Small intestine (tissue), 7 donors: ENCODE data around the gene MBD3L2. TPM values are rescaled to one million over a fixed set of nuclear protein-coding genes. Genes with fewer than 3 reads are reported as not detected.
"Not testable (repeated sequence)": the region's sequence is repeated elsewhere in the genome, so short reads cannot be mapped to it uniquely, and the experiment has no call there.

Experiments used
- DNase-seq, 2 donors: peaks; one replicate each; pipeline versions ENCODE4 v3.0.0 to v3.0.0-alpha.2; 2013
- FAIRE-seq: peaks from 2 replicates; lab custom pipeline; 2012; peaks lifted over from hg19 to GRCh38; lab: Jason Lieb, UNC
- H3K27ac ChIP-seq, 3 donors: one replicate each; pipeline ENCODE4 v1.5.1; 2013; ENCODE audit warnings: low read length in 2 of 3, mild to moderate bottlenecking in 2 of 3, control low read depth in 1 of 3, inconsistent platforms in 1 of 3, low read depth in 1 of 3, moderate library complexity in 1 of 3
- H3K27me3 ChIP-seq, 3 donors: one replicate each; pipeline ENCODE4 v1.6.1; 2013; ENCODE audit warnings: low read length in 3 of 3, inconsistent platforms in 1 of 3; ENCODE audit not compliant: control insufficient read depth in 3 of 3, insufficient read depth in 3 of 3
- H3K36me3 ChIP-seq, 3 donors: one replicate each; pipeline ENCODE4 v1.6.1; 2013; ENCODE audit warnings: low read length in 3 of 3, inconsistent platforms in 1 of 3, low read depth in 1 of 3, mild to moderate bottlenecking in 1 of 3, moderate library complexity in 1 of 3; ENCODE audit not compliant: control insufficient read depth in 3 of 3, insufficient read depth in 2 of 3
- H3K4me1 ChIP-seq, 3 donors: one replicate each; pipeline ENCODE4 v1.6.1; 2013; ENCODE audit warnings: low read length in 2 of 3, inconsistent platforms in 1 of 3, low read depth in 1 of 3, mild to moderate bottlenecking in 1 of 3, moderate library complexity in 1 of 3; ENCODE audit not compliant: control insufficient read depth in 3 of 3, insufficient read depth in 2 of 3
- H3K4me3 ChIP-seq, 3 donors: one replicate each; pipeline ENCODE4 v1.5.1; 2013; ENCODE audit warnings: low read length in 3 of 3, control low read depth in 1 of 3, inconsistent platforms in 1 of 3, low read depth in 1 of 3, mild to moderate bottlenecking in 1 of 3, moderate library complexity in 1 of 3
- H3K9me3 ChIP-seq, 2 donors: one replicate each; pipeline ENCODE4 v1.6.1; 2013; ENCODE audit warnings: low read depth in 1 of 2, low read length in 1 of 2; ENCODE audit not compliant: control insufficient read depth in 2 of 2, insufficient read depth in 1 of 2
- WGBS, 3 donors: extraction: QIAGEN DNeasy Blood & Tissue Kit; methylation state at CpG; one replicate each; pipeline ENCODE4 v1.1.7; 2013; 5-methylcytosine and 5-hydroxymethylcytosine counted together
- polyA plus RNA-seq, 4 donors: library from polyadenylated mRNA; stranded (reverse) in 3 of 4; unstranded in 1 of 4; fragments of 200-250 nt in 3 of 4; fragments of 120-200 nt in 1 of 4; gene quantifications; one replicate each; pipeline versions ENCODE4 v1.2.1 to v1.2.3, GENCODE V29; 2013
- donor health status: healthy with polysubstance abuse.
- donor health status: control.
- donor health status: control.
- donor health status: Bipolar disorder and iron deficiency.
- donor health status: healthy.

Gene MBD3L2
- polyA plus RNA-seq, 4 donors, result not detected

GRCh38 chr19:7054635-7055368 is 5.7 kb downstream of the MBD3L2 start:
- not testable (repeated sequence) for H3K9me3 ChIP-seq, H3K4me1 ChIP-seq, H3K27me3 ChIP-seq, DNase-seq, H3K4me3 ChIP-seq, H3K36me3 ChIP-seq, H3K27ac ChIP-seq
- 95 to 97% (median 96%) methylated on average over 8 to 12 of the region's 14 CpGs for WGBS, 3 donors
- peak; percentile 26 for FAIRE-seq

GRCh38 chr19:7055679-7056078 is 6.6 kb downstream of the MBD3L2 start:
- not testable (repeated sequence) for H3K9me3 ChIP-seq, H3K27ac ChIP-seq, H3K36me3 ChIP-seq, H3K4me1 ChIP-seq, FAIRE-seq, H3K4me3 ChIP-seq, H3K27me3 ChIP-seq, DNase-seq
- WGBS, 3 donors, result 89 to 92% (median 90%) methylated on average over 12 of the region's 14 CpGs

- H3K27me3 ChIP-seq, H3K4me1 ChIP-seq, DNase-seq, H3K36me3 ChIP-seq, H3K9me3 ChIP-seq, FAIRE-seq, H3K4me3 ChIP-seq, H3K27ac ChIP-seq: not testable (repeated sequence)
- 84 to 95% (median 89%) methylated on average over 8 of the region's 16 CpGs for WGBS, 3 donors
Observed at GRCh38 chr19:7056371-7056770, 7.2 kb downstream of the MBD3L2 start.

GRCh38 chr19:7058576-7058975 is 9.5 kb downstream of the MBD3L2 start, which contains the start of gene MBD3L3:
Gene MBD3L3, minus strand, starts transcription at chr19:7058676. Its CDS starts 71 bp downstream, at chr19:7058605.
- H3K36me3 ChIP-seq, FAIRE-seq, H3K4me3 ChIP-seq, H3K27me3 ChIP-seq, H3K9me3 ChIP-seq, H3K27ac ChIP-seq, H3K4me1 ChIP-seq, DNase-seq: not testable (repeated sequence)
- WGBS, 3 donors, result no CpG with 5 or more reads among the region's 8 CpGs

GRCh38 chr19:7059977-7060376 is 10.9 kb downstream of the MBD3L2 start:
- not testable (repeated sequence) for H3K4me1 ChIP-seq, DNase-seq, H3K27ac ChIP-seq, H3K36me3 ChIP-seq, H3K27me3 ChIP-seq, H3K4me3 ChIP-seq, FAIRE-seq, H3K9me3 ChIP-seq
- WGBS, 3 donors, result 58 to 71% (median 63%) methylated on average over 1 of the region's 2 CpGs

GRCh38 chr19:7063339-7063738 is 14.2 kb downstream of the MBD3L2 start:
- Histone ChIP-seq H3K36me3 (no peaks in the 10 kb centered on the region), H3K4me1 (no peaks in the 10 kb centered on the region), H3K27me3 (no peaks in the 10 kb centered on the region), H3K9me3 (peaks cover 0 to 6% of the 10 kb centered on the region in 2 donors), H3K4me3 (no peak overlapping the region), H3K27ac (no peak overlapping the region)
- DNase-seq, result peak in 1 of 2 donors; percentile 2
- WGBS, 3 donors, result 77 to 82% (median 81%) methylated on average over 4 of the region's 4 CpGs
- no peak for FAIRE-seq

GRCh38 chr19:7063764-7064418 is 14.8 kb downstream of the MBD3L2 start:
- H3K27me3 ChIP-seq, result no peaks in the 10 kb centered on the region
- WGBS, 3 donors, result 91 to 92% (median 91%) methylated on average over 9 of the region's 9 CpGs
- no peak overlapping the region for H3K27ac ChIP-seq
- H3K4me1 ChIP-seq, result no peaks in the 10 kb centered on the region
- DNase-seq, result peak in 1 of 2 donors; percentile 1
- H3K9me3 ChIP-seq, result peaks cover 0 to 6% of the 10 kb centered on the region in 2 donors
- FAIRE-seq, result no peak
- H3K36me3 ChIP-seq, result no peaks in the 10 kb centered on the region
- H3K4me3 ChIP-seq, result no peak overlapping the region

- H3K9me3 ChIP-seq, H3K27ac ChIP-seq, H3K36me3 ChIP-seq, H3K4me3 ChIP-seq, FAIRE-seq, H3K27me3 ChIP-seq, H3K4me1 ChIP-seq: not testable (repeated sequence)
- DNase-seq, result peak in 1 of 2 donors; percentile 58
- 43 to 55% (median 47%) methylated on average over 13 of the region's 13 CpGs for WGBS, 3 donors
Observed at GRCh38 chr19:7067122-7067521, 18.0 kb downstream of the MBD3L2 start.
